ENCODE data around the gene PTP4A1.

- TF ChIP-seq CTCF (conservative IDR thresholded peaks at IDR 0.05 in 1 of 2, IDR thresholded peaks at IDR 0.05 in 1 of 2; ENCODE audit: low read depth in 1 of 2, low read length in 2 of 2) (no peak), EZH2 (IDR thresholded peaks at IDR 0.05; ENCODE audit: low read length, missing control alignments) (no peak)
Measured at GRCh38 chr6:63576147-63576772, 4.0 kb downstream of the PTP4A1 start.
